T-helper 17 cell (primary cell): ENCODE results near the gene PTPRN2. TPM values are rescaled to one million over a fixed set of nuclear protein-coding genes. Genes with fewer than 3 reads are reported as not detected.

Experiments
- ATAC-seq: fragments of 150-1000 bp; cut with Tn5 transposase; 2 replicates; pipeline ENCODE4 v1.10.0; 2021; ENCODE audit warnings: mild to moderate bottlenecking, moderate library complexity
- DNase-seq, 3 donors: peaks; one replicate each; pipeline versions ENCODE4 v3.0.0 to v3.0.0-alpha.2; 2020 to 2021
- H3K9me3 ChIP-seq: one replicate; pipeline ENCODE4 v1.7.0; 2013; ENCODE audit warnings: low read length, mild to moderate bottlenecking; ENCODE audit not compliant: control insufficient read depth, poor library complexity, severe bottlenecking
- H3K27ac Mint-ChIP-seq: one replicate; pipeline ENCODE4 v1.8.0; 2022; ENCODE audit warnings: mild to moderate bottlenecking, moderate library complexity, mixed read lengths
- H3K27me3 Mint-ChIP-seq: one replicate; pipeline ENCODE4 v1.8.0; 2022; ENCODE audit warnings: mixed read lengths
- H3K36me3 Mint-ChIP-seq: one replicate; pipeline ENCODE4 v1.8.0; 2022; ENCODE audit warnings: low read depth, mixed read lengths
- H3K4me1 Mint-ChIP-seq: one replicate; pipeline ENCODE4 v1.8.0; 2022; ENCODE audit warnings: mild to moderate bottlenecking, mixed read lengths
- H3K4me3 Mint-ChIP-seq: one replicate; pipeline ENCODE4 v1.8.0; 2022; ENCODE audit warnings: mild to moderate bottlenecking, moderate library complexity, mixed read lengths
- total RNA-seq, 4 donors: library from RNA in 2 of 4; stranded (reverse) in 2 of 4; gene quantifications; one replicate each; pipeline ENCODE4 v1.2.3 and lab custom pipeline; 2022 to 2026

The PTPRN2 gene
- total RNA-seq, 2 donors from 2014 or later: 0.42 to 0.57 TPM

DNA sequence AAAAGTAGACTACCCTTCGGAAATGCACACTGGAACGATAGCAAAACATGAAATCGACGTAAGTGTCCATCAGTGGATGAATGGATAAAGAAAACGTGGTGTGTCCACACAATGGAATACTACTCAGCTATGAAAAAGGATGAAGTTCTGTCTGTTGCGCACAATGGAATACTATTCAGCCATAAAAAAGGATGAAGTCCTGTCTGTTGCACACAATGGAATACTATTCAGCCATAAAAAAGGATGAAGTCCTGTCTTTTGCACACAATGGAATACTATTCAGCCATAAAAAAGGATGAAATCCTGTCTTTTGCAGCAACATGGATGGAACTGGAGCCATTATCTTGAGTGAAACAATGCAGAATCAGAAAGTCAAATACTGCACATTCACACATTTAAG is 591.8 kb downstream of the PTPRN2 start:
- Mint-ChIP-seq H3K27ac (no peak overlapping the region), H3K36me3 (no peaks in the 10 kb centered on the region), H3K4me1 (no peaks in the 10 kb centered on the region), H3K27me3 (peaks cover 14% of the 10 kb centered on the region), H3K4me3 (no peak overlapping the region)
- no peak for DNase-seq
- H3K9me3 ChIP-seq: no peaks in the 10 kb centered on the region
- no peak for ATAC-seq

DNA sequence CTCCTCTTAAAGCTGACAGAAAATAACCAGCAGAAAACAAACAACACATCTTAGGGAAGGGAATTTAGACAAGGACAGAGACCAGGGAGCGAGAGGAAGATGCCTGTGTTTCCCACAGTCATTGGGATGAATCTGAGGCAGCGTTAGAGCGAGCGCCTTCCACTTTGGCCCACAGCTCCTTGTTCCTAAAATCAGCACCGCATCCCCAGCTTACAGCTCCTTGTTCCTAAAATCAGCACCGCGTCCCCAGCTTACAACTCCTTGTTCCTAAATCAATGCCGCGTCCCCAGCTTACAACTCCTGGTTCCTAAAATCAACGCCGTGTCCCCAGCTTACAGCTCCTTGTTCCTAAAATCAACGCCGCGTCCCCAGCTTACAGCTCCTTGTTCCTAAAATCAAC is 593.3 kb downstream of the PTPRN2 start:
- H3K27me3 Mint-ChIP-seq: peaks cover 20% of the 10 kb centered on the region
- no peaks in the 10 kb centered on the region for H3K9me3 ChIP-seq
- no peaks in the 10 kb centered on the region for H3K36me3 Mint-ChIP-seq
- DNase-seq: no peak
- peaks cover 2% of the 10 kb centered on the region for H3K4me1 Mint-ChIP-seq
- no peak overlapping the region for H3K27ac Mint-ChIP-seq
- no peak for ATAC-seq
- H3K4me3 Mint-ChIP-seq: no peak overlapping the region

GRCh38 chr7:157993406-157994105 is 594.1 kb downstream of the PTPRN2 start:
- Mint-ChIP-seq H3K36me3 (no peaks in the 10 kb centered on the region), H3K4me3 (no peak overlapping the region), H3K27ac (no peak overlapping the region), H3K27me3 (peaks cover 20% of the 10 kb centered on the region), H3K4me1 (peaks cover 2% of the 10 kb centered on the region)
- H3K9me3 ChIP-seq: no peaks in the 10 kb centered on the region
- no peak for DNase-seq
- no peak for ATAC-seq

GRCh38 chr7:157992511-157993160 is 595.0 kb downstream of the PTPRN2 start:
- H3K36me3 Mint-ChIP-seq: no peaks in the 10 kb centered on the region
- H3K9me3 ChIP-seq: no peaks in the 10 kb centered on the region
- ATAC-seq (no peak), DNase-seq (no peak)
- H3K27me3 Mint-ChIP-seq: peaks cover 26% of the 10 kb centered on the region
- peaks cover 2% of the 10 kb centered on the region for H3K4me1 Mint-ChIP-seq
- H3K27ac Mint-ChIP-seq: no peak overlapping the region
- H3K4me3 Mint-ChIP-seq: no peak overlapping the region

GRCh38 chr7:157991761-157992160 is 595.9 kb downstream of the PTPRN2 start:
- Mint-ChIP-seq H3K27me3 (peaks cover 32% of the 10 kb centered on the region), H3K36me3 (no peaks in the 10 kb centered on the region), H3K4me1 (peaks cover 2% of the 10 kb centered on the region), H3K4me3 (no peak overlapping the region), H3K27ac (no peak overlapping the region)
- DNase-seq: no peak
- no peak for ATAC-seq
- H3K9me3 ChIP-seq: no peaks in the 10 kb centered on the region

GRCh38 chr7:157991351-157991750 is 596.3 kb downstream of the PTPRN2 start:
- H3K4me3 Mint-ChIP-seq: no peak overlapping the region
- peaks cover 32% of the 10 kb centered on the region for H3K27me3 Mint-ChIP-seq
- DNase-seq: no peak
- no peaks in the 10 kb centered on the region for H3K9me3 ChIP-seq
- H3K27ac Mint-ChIP-seq: no peak overlapping the region
- peaks cover 1% of the 10 kb centered on the region for H3K36me3 Mint-ChIP-seq
- no peak for ATAC-seq
- H3K4me1 Mint-ChIP-seq: peaks cover 2% of the 10 kb centered on the region

- Mint-ChIP-seq H3K4me3 (no peak overlapping the region), H3K36me3 (peaks cover 2% of the 10 kb centered on the region), H3K27ac (no peak overlapping the region), H3K4me1 (peaks cover 2% of the 10 kb centered on the region), H3K27me3 (peaks cover 32% of the 10 kb centered on the region)
- no peak for ATAC-seq
- H3K9me3 ChIP-seq: no peaks in the 10 kb centered on the region
- no peak for DNase-seq
Measured at GRCh38 chr7:157990881-157991250, 596.8 kb downstream of the PTPRN2 start.

GRCh38 chr7:157990226-157990880 is 597.3 kb downstream of the PTPRN2 start:
- ATAC-seq (no peak), DNase-seq (no peak)
- H3K36me3 Mint-ChIP-seq: peaks cover 2% of the 10 kb centered on the region
- H3K9me3 ChIP-seq: no peaks in the 10 kb centered on the region
- peaks cover 32% of the 10 kb centered on the region for H3K27me3 Mint-ChIP-seq
- H3K27ac Mint-ChIP-seq: no peak overlapping the region
- H3K4me3 Mint-ChIP-seq: no peak overlapping the region
- H3K4me1 Mint-ChIP-seq: peaks cover 2% of the 10 kb centered on the region

DNA sequence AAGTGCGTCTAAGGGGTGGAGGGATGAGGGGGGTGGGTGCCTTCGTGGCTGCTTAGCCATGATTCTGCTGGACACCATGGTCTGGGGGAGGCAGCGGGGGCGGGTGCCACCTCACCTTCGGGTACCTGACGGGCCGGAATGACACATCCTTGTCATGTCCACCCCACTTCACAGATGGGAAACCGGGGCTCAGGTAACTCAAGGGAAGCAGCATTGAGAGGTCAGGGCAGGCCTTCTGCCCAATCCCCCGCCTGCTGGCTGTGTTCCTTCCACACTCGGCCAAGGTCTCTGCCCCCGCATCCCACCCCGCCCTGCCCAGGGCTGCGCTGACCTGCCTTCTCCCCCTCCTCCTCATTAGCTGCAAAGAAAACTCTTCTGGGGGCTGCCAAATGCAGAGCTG is 598.0 kb downstream of the PTPRN2 start:
- H3K36me3 Mint-ChIP-seq: peaks cover 2% of the 10 kb centered on the region
- DNase-seq: no peak

DNA sequence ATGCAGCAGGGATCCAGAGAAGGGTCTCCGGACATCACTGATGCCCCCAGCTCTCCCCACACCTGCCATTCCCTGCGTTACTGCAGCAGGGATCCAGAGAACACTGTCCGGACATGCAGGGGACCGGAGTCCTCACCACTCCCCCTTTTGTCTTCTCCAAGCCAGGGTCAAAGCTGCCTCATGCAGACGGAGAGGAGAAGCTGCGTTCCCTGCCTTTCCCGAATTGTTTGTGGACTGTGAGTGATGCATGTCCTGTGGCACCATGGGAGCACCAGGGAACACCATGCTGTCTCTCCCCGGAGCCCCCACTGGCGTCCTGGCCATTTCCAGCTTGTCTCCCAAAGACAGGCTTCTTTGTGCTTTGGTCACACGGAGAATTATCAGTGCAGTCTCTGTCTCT is 599.7 kb downstream of the PTPRN2 start:
- no peak overlapping the region for H3K27ac Mint-ChIP-seq

More for the DNA sequence above, 598.0 kb downstream of the PTPRN2 start:
- H3K27ac Mint-ChIP-seq: no peak overlapping the region
- no peak for ATAC-seq
- H3K9me3 ChIP-seq: no peaks in the 10 kb centered on the region
- H3K4me1 Mint-ChIP-seq: peaks cover 2% of the 10 kb centered on the region
- H3K27me3 Mint-ChIP-seq: peaks cover 32% of the 10 kb centered on the region
- no peak overlapping the region for H3K4me3 Mint-ChIP-seq

GRCh38 chr7:157986051-157986450 is 601.6 kb downstream of the PTPRN2 start:
- H3K4me3 Mint-ChIP-seq: no peak overlapping the region
- DNase-seq (no peak), ATAC-seq (no peak)
- peaks cover 2% of the 10 kb centered on the region for H3K36me3 Mint-ChIP-seq
- no peak overlapping the region for H3K27ac Mint-ChIP-seq
- H3K4me1 Mint-ChIP-seq: peaks cover 2% of the 10 kb centered on the region
- H3K9me3 ChIP-seq: no peaks in the 10 kb centered on the region
- peaks cover 18% of the 10 kb centered on the region for H3K27me3 Mint-ChIP-seq

More for the DNA sequence above, 599.7 kb downstream of the PTPRN2 start:
- ATAC-seq (no peak), DNase-seq (no peak)
- no peaks in the 10 kb centered on the region for H3K9me3 ChIP-seq
- peaks cover 2% of the 10 kb centered on the region for H3K36me3 Mint-ChIP-seq
- H3K4me1 Mint-ChIP-seq: peaks cover 2% of the 10 kb centered on the region
- H3K4me3 Mint-ChIP-seq: no peak overlapping the region
- peaks cover 25% of the 10 kb centered on the region for H3K27me3 Mint-ChIP-seq

DNA sequence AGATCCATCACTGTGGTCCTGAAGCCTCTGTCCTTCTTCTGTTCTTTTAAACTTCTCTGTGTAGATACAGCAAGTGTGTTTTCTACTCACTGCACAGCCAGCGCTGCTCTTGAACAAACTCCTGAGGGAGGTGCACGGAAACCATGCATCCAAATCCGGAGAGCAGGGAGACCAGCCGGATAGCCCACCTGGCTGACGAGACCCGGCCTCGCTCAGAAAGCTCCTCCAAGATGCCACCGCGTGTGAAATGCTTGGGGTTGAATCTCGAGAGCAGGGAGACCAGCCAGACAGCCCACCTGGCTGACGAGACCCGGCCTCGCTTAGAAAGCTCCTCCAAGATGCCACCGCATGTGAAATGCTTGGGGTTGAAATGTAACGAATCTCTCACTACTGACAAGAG is 602.0 kb downstream of the PTPRN2 start:
- Mint-ChIP-seq H3K4me3 (no peak overlapping the region), H3K4me1 (peaks cover 2% of the 10 kb centered on the region), H3K27ac (no peak overlapping the region), H3K27me3 (peaks cover 18% of the 10 kb centered on the region), H3K36me3 (peaks cover 2% of the 10 kb centered on the region)
- H3K9me3 ChIP-seq: no peaks in the 10 kb centered on the region
- ATAC-seq (no peak), DNase-seq (no peak)

- H3K9me3 ChIP-seq: no peaks in the 10 kb centered on the region
- H3K36me3 Mint-ChIP-seq: peaks cover 2% of the 10 kb centered on the region
- no peaks in the 10 kb centered on the region for H3K4me1 Mint-ChIP-seq
- ATAC-seq (no peak), DNase-seq (no peak)
- no peak overlapping the region for H3K4me3 Mint-ChIP-seq
- peaks cover 12% of the 10 kb centered on the region for H3K27me3 Mint-ChIP-seq
- H3K27ac Mint-ChIP-seq: no peak overlapping the region
Measured at GRCh38 chr7:157984423-157985163, 603.0 kb downstream of the PTPRN2 start.
